EL (cell line): ENCODE data around the gene GABARAPL2.
"Not testable (repeated sequence)": the region's sequence is repeated elsewhere in the genome, so short reads cannot be mapped to it uniquely, and the experiment has no call there.

Experiments
- DNase-seq: peaks from one replicate; pipeline ENCODE4 v3.0.0-alpha.2; 2016

The GABARAPL2 gene, protein sequence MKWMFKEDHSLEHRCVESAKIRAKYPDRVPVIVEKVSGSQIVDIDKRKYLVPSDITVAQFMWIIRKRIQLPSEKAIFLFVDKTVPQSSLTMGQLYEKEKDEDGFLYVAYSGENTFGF

DNA sequence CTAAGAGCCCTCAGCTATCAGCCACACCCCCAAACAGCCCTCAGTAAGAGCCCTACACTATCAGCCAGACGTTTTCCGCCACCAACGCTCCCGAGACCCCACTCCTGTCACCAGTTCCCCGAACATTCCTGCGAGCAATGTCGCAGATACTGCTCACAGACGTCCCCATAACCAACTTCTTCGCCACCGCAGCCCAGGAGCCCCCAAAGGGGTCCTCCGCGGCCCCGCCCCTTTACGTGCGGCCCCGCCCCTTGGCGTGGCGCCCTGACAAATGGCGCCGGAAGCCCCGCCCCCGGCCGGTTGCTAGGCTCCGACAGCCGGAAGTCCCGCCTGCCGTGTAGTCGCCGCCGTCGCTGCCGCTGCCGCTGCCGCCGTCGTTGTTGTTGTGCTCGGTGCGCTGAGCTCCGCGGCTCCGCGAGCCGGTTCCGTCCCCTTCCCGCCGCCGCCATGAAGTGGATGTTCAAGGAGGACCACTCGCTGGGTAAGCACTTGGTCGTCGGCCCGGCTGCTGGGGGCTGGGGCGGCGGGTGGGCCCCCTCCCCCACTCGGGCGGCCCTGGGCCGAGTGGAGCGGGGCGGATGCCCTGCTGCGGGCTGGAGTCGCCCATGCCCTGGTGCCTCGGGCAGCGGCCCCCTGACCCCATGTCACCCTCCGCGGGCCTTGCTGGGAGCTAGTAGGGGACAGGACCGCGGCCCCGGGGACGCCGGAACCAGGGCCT lies at the start of gene GABARAPL2:
TSS of gene GABARAPL2 (plus strand) at position 340 of the 718 bp plus-strand sequence. CDS start at position 448, 108 bp downstream.
- peak; percentile 76 for DNase-seq

DNA sequence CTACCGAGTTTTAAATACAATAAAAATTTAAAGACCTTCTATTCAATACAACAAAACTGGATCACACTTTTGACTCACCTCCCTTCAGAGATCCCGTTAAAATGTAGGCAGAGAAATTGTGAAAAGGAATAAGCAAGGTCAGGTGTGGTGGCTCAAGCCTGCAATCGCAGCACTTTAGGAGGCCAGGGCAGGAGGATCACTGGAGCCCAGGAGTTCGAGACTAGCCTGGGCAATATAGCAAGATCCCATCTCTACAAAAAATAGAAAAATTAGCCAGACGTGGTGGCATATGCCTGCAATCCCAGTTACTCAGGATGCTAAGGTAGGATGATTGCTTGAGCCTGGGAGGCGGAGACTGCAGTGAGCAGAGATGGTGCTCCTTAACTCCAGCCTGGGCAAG lies 47.0 kb upstream of the GABARAPL2 start:
- no peak for DNase-seq

DNA sequence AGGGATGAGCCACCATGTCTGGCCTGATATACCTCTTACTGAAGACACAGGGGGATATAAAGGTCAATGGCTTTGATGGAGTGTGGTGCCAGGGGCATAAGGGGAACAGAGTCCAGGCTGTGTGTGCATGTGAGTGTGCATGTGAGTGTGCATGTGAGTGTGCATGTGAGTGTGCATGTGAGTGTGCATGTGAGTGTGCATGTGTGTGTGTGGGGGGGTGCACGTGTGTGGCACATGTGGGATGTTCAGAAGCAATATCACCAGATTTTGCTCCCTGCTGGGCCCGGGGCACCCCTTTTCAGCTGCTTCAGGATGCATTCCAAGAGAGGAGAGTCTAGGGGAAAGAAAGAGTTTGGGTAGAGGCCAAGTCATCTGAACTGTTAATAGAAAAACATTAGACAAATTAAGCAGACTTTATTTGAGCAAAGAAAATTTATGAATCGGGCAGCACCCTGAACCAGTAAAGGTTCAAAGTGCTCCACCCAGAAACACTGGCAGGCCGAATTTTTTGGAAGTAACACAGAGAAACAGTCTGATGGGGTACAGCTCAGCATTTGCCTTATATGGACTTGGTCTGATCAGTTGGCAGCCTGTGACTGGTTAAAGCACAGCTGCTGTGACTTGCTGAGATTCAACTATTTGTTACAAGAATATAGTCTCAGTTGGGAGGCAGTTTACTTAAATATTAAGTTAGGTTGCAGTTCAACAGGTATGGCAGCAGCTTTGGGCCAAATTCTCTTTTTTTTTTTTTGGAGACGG lies 40.0 kb upstream of the GABARAPL2 start:
- no peak for DNase-seq

DNA sequence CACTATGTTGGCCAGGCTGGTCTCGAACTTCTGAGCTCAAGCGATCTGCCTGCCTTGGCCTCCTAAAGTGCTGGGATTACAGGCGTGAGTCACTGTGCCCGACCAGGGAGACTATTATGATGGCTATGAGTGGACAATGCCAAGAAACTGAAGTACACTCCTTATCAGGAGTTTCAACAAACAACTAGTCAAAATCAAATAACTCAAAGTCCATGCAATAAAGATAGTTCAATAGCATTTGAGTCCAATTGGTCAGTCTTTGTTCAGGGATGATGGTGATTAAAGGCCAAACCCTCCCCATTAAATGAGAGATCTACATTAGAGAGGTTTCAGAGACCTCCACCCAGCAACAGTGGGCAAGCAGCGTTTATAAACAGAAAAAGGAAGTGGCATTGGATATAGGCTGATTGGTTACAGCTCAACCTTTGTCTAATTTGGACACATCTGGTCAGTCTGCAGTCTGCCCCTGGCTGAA lies 38.3 kb upstream of the GABARAPL2 start:
- no peak for DNase-seq

DNA sequence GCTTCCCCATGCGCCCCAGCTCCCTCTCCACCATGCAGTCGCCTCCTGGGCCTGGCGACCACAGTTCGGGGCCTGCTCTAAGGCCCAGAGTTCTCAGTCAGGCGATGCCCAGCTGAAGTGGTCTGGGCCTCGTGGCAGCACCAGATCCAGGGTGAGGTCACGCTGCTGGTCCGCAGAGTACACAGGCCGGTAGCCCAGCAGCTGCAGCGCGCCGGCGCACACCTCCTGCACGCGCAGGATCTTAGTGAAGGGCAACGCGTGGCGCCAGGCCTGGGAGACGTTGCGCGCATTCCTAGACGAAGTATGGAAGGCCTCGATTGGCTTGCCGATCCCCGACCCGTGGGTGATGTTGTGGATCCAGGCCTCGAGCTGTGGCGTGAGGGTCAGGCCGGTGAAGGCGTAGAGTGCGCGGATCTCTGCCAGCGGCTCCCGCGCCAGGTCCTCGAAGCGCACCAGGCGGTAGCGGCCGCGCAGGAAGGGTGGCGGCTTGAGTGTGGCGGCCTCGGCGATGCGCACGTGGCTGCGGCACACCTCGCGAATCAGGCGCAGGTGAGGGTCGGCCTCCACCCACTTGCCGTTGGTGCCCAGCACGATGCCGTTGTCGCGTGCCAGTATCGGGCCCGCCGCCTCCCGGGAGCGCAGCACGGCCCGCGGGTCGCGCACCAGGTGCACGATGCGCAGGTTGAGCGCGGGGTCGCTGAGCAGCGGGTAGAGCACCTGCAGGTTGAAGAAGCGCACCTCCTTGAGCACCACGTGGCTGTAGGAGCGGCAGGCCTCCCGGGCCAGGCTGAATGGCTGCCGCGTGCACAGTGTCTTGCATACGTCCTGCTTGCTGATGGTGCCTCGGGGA lies 36.9 kb upstream of the GABARAPL2 start:
- DNase-seq = no peak

DNA sequence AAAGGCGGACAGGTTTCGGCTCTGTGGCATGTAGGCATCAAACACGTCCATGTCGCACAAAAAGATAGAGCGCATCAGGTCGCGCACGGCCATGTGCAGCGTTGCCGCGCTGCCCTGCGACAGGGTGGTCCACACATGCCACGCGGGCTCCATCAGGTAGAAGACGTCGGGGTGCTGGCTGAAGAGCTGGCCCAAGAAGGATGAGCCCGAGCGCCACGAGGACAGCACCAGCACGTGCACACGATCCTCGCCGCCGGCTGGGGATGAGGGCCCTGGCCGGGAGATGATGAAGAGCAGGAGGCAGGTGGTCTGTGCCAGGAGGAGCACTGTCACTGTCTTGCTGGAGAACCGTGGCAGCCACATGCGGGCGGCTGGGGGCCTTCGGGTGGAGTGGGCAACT lies 36.2 kb upstream of the GABARAPL2 start:
- no peak for DNase-seq

DNA sequence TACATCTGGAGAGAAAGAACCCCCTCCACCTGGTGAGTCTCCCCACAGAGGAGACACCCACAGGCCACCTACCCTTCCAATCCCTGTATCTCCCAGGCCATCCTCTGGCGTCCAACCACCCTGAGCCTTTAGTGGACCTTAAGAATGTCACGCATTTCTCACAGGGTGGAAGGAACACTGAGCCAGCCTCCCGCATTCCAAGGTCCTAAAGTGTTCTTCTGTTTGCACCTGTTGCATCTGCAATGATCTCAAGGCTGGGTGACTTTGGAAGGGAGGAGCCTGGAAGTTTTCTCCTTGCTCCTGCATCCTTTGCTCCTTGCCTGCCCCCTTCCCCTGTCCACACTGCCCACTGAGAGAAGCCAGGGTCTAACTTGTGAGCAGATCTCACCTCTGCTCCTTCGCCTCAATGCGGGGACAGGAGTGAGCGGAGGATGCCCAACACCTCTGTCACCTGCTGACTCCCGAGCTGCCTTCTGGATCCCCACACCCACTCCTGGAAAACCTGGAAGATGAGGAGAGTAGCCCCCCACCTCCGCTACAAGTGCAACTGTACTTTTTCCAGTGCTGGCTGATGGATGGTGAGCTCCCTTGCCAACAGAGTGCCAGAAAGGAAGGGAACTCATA lies 33.9 kb upstream of the GABARAPL2 start:
- no peak for DNase-seq

DNA sequence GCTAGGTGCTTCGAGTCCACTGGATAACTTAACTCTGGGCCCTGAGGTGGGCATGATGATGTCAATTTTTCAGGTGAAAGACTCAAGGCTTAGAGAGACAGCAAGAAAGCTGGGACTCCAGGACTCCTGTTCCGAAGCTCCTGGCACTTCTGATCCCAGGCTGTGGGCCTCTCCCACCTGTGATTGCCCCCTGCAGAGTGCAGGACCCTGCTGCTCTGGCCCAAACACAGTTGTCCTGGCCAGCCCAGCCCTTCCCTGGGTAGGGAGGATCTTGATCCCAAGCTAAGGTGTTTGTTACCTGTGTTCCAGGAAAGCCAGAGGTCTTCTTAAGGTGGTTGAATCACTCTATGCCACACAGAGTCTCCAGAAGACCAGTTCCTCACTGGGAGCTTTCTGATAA lies 33.4 kb upstream of the GABARAPL2 start:
- DNase-seq = no peak

DNA sequence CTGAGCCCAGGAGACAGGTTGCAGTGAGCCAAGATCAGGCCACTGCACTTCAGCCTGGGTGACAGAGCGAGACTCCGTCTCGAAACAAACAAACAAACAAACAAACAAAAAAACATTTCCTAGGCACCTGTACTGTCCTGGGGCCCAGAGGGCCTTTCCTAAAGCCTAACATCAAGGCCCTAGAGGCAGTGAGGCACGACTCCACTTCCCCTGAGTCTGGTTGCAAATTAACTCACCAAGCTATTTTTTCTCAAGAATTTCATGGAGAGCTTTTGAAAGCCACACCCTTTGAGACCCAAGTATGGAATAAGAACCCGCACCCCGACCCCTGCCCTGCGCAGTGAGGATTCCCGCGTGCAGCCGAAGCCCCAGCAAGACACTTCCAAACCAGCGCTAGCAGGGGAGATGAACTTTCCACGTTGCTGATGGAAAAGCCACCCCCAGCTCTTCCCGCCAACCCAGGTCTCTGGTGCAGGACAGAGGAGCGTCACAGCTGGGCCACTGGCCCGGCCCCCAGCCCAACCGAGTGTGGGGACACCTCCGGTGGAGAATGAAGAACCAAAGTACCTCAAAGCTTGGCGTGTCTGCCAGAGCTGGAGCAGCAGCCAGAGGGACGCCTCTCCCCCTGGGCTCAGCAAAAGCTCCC lies 31.5 kb upstream of the GABARAPL2 start:
- DNase-seq = no peak

DNA sequence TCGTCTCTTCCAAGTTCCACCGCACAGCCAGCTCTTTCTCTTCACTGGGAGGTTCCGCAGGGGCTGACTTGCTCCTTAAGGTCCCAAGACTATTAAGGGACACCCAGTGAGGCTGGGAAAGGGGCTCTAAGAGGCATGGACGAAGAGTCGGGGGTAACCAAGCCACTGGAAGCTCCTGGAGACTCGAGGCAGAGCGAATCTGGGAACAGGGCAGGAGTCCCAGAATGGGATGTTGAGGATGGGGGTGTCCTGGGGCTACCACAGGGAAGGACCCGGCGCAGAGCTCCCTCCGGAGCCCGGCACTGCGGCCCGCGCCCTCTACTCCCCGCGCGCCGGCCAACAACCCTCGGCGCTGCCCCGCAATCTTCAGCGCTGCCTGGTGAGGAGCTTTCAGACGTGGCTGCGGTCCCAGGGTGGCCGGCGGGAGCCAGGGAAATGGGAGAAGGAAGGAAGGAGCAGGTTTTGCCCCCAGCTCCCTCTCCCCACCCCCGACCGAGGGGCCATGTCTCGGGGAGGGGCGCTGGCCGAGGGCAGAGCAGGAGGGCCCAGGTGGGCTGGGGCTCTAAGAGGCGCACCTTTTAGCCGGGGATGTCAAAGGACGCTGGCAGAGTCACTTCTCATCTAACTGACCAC lies 30.9 kb upstream of the GABARAPL2 start:
- DNase-seq = no peak

DNA sequence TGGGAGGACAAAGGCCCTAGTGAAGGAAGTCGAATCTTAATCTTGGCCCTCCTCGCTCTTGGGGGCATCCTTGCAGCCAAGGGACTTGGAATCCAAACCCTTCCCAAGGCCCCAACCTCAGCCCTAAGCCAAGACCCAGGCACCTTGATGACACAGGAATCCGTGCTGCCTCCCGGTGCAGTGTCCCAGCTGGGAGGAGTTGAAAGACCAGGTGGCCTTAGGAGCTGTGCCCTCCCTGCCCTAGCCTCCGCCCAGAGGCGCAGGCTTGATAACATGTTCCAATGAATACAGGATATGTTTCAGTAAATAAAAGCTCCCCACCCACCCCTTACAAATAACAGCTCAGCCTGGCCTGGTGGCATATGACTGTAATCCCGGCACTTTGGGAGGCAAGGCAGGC lies 30.3 kb upstream of the GABARAPL2 start, which contains the start of gene CHST5:
TSS of gene CHST5 (minus strand) at position 208 of the 400 bp plus-strand sequence. CDS start 5,724 bp downstream, outside the sequence.
- no peak for DNase-seq

DNA sequence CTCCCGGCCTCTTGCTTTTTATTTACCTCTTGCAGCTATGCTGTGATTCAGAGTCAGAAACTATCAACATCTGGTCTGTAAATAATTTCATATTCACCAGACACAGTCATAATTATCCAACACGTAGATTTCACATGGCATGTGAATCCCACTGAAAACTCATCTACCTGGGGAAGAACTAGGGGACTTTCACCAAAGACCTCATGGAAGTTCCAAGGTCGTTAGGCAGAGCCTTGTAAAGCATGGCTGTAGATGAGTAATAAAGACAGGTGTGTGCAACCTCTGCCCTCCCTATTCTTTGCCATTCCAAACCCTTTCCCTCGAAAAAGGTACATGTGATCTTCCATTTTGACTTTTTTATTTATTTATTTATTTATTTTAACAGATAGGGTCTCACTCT lies 28.4 kb upstream of the GABARAPL2 start:
- DNase-seq = no peak

DNA sequence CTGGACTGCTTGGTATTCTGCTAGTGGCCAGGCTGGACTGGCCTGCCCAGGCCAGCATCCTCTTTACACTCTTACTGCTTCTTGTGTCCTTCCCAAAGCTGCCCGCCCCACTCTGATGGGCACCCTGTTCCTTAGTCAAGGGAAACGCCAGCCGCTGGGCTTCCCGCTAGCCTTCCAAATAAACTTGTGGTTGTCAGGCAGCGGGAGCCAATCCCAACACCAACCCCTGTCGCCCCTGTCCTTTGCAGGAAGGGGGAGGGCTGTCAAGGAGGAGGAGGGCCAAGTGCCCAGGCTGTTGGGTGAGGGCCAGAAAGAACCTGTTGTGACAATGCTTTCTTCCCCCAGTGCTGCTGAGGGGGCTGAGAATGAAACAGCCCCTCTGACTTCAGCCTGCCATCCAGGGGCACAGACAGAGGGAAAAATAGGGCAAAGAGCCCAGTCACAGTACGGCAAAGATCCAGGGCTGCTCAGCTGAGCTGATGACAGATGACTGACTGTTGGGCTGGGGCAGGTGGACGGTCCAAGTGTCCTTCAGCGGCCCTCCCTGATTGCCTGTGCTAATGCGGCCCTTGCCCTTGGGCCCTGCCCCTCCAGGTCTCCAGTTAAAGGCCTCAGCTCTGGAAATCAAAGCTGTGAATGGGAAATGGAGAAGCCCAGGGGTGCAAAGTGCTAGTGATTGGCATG lies 27.2 kb upstream of the GABARAPL2 start:
- not testable (repeated sequence) for DNase-seq

DNA sequence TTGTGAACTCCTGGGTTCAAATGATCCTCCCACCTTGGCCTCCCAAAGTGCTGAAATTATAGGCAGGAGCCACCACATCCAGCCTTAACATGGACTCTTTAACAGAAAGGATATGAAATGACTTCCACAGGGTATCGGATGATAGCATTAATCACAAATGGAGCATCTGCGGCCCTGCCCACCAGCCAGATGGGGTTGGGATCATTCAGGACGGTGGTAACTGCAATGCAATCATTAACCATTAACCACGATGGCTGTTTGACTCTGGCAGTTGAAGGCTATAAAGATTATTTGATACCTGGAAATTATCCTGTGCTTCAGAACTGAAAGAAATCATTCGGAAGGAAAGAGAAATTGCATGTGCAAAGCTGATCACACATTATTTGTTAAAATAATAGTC lies 24.9 kb upstream of the GABARAPL2 start:
- DNase-seq = no peak

DNA sequence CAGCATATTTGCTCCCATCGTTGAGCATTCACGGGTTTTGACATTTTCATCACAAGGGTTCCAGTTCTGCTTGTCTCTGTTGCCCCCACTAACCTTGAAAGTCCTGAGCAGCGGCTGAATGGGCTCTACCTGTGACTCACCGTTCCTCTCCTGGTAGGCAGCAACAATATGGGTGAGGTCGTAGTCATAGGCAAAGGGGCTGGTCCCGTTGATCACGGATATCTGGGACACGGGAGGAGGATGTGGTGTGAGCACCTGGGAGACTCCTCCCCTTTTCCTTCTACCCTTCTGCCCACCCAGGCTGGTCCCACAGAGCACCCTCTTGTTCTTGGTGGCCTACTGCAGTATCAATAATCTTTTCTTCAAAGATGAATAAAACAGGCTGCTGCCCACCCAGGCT lies 23.7 kb upstream of the GABARAPL2 start:
- DNase-seq = not testable (repeated sequence)

DNA sequence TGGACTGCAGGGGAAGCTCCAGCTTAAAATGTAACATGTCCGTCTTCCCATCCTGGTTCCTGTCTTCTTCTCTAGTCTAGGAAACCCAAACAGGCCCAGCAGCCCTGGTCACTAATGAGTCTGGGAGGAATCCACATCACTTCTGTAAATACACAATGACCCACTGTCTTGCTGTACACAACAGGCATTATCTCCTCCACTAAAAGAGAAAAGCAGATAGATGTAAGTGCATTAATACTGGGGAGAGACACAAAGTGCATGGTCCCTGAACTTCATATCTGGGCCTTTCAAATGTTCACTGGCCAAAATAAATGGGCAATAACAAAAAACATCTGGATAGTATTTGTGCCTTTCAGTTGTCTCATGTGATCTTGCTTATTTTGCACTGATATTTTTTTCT lies 20.3 kb upstream of the GABARAPL2 start:
- not testable (repeated sequence) for DNase-seq

DNA sequence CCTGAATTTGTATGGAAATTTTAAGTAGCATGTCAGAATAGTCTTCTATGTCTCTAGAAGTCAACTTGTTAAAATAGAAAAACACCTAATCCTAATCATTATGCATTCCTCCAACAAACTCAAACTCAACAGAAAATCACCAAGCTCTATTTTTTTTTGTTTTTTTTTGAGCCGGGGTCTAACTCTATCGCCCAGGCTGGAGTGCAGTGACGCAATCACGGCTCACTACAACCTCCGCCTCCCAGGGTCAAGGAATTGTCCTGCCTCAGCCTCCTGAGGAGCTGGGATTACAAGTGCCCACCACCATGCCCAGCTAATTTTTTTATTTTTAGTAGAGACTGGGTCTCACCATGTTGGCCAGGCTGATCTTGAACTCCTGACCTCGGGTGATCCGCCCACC lies 19.9 kb upstream of the GABARAPL2 start:
- no peak for DNase-seq

DNA sequence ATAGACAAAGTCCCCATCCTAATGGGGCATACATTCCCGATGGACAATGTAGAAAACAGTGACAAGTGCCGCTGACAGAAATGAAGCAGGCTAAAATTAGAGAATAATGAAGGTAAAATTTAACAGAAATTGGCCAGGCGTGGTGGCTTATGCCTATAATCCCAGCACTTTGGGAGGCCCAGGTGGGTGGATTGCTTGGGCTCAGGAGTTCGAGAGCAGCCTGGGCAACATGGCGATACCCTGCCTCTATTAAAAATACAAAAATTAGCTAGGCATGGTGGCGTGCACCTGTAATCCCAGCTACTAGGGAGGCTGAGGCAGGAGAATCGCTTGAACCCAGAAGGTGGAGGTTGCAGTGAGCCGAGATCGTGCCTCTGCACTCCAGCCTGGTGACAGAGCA lies 17.7 kb upstream of the GABARAPL2 start:
- DNase-seq = not testable (repeated sequence)

DNA sequence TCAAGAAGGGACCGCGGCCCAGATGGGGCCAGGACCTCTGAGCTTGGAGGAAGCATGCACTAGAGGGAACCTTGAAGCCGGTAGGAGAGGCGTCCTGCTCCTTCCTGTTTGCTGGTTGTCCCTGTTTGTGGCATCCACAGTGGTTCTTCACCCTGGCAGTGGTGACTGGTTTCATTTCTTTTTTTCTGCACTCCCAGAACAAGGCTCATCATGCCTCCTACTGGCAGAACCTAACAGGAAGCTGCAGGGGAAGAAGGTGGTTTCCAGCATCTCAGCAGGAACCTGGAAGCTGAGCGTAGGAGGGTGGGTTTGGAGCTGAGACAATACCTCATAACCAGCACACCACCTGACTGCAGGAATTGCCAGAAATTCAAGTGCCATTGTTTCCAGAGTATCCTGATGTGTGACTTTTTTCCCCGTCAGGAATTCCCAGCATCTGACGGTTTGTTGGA lies 15.9 kb upstream of the GABARAPL2 start:
- DNase-seq = peak; percentile 25

DNA sequence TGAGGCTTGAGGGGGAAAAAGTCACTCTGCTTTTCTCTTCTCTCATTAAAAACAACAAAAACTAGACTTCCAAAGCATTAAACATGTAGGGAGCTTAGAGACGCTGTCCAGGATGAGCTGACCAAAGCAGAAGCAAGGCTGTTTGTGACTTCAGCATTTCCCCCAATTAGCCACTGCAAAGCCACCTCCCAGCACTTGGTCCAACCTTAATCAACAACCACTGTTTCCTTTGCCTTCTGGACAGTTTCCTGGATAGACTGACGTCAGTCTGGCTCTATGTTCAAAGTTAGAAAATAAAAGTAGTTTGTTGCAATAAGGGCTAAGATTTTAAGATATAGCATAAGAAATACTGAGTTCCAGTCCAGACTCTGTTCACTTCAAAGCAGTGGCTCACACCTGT lies 13.2 kb upstream of the GABARAPL2 start:
- no peak for DNase-seq
